GM19023 (cell line): ENCODE data around the gene C3orf20.

Experiments used
- ATAC-seq: cut with Tn5 transposase; IDR thresholded peaks from one replicate; pipeline ENCODE4 v1.9.1; 2021; ENCODE audit warnings: mild to moderate bottlenecking, moderate library complexity; ENCODE audit not compliant: unreplicated experiment

Gene C3orf20

DNA sequence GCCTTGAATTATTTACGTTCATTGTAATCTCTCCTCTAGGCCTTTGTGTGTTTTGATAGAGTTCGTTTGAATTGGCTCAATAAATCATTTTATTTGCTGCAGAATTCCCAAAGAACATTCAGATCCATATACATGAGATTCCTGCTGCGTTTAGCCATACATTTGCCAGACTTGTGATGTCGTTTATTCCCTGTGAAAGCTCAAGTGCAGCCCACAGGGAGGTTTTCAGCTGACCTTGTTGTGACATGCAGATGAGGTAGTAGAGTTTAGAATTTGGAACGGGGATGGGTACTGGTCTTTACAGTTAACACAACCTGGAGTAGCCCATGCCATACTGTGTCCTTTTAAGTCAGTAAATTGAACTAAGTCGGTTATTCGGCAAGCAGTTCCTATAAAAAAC lies at the start of gene C3orf20:
C3orf20 (plus strand) TSS at position 301 of the 400 bp plus-strand sequence. CDS start 7,573 bp downstream, outside the sequence.
- no peak for ATAC-seq

DNA sequence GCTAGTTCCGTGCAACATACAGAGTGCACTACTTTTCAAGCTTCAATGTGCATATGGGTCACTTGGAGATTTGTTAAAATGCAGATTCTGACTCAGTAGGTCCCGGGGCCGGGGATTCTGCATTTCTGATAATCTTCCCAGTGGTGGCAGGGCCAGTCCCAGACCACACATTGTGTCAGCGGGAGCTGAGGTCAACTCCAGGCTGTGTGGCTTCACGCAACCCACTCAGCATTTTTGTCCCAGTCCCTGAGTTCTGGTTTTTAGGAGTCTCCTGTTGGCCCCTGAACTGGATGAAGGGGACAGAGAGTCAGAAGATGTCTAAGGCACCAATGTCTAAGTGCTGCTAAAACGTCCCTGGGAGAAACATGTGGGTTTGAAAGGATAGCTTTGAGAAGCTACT lies 49.5 kb upstream of the C3orf20 start:
- ATAC-seq, result no peak

DNA sequence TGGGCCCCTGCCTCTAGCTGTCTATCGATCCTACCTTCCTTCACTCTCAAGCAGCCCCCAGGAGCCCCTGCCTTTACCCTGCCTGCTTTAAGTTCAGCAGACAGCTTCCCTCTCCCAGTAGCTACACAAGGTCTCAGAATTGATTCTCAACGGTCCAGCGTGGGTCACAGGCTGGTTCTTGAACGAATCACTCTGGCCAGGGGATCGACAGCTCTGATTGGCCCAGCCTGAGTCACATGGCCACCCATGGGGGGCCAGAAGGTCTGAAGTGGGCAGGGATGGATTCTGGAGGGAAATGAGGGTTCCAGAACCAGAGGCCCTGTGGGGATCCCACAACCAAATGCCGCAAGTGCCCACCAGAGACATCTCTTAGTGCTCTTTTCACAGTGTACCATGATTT lies 47.1 kb upstream of the C3orf20 start:
- no peak for ATAC-seq

DNA sequence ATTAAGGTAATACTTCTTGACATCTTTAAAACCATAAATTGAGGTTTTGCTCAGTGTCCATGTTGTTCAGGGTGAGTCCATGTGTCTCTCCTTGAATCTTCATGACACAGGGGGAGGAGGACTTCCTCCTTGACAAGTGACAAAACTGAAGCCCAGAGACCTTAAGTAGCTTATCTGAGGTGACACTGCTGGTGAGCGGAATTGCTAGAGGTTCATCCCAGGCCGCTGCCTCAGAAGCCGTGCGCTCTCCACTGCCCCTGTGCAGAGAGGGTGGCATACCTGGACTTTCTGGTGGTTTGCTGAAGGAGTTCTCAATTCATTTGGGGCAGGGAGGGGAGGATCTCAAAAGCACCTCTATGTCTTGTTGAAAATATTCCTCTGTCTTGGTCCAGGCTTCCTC lies 46.5 kb upstream of the C3orf20 start:
- no peak for ATAC-seq

DNA sequence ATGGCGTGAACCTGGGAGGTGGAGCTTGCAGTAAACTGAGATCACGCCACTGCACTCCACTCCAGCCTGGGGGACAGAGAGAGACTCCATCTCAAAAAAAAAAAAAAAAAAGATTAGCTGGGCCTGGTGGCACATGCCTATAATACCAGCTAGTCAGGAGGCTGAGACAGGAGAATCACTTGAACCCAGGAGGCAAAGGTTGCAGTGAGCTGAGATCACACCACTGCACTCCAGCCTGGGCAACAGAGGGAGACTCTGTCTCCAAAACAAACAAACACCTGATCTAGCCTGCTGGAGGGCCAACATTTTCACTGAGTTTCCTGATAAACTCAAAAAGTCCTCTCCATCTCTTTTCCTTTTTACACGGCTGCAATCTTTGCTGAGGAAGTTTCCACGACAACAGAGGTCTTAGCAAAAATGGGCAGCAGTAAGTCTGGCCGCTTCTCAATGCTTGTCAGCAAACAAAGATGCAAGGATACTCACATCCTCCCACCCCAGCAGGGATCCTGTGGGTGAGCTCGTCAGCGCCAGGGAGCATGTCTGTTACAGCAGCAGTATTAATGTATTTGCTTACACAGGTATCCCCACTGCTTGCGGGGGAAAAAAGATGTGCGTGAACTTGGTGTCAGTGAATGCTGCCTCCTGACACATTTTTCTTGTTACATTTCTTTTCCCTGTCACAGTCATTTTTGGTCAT lies 44.4 kb upstream of the C3orf20 start:
- no peak for ATAC-seq

DNA sequence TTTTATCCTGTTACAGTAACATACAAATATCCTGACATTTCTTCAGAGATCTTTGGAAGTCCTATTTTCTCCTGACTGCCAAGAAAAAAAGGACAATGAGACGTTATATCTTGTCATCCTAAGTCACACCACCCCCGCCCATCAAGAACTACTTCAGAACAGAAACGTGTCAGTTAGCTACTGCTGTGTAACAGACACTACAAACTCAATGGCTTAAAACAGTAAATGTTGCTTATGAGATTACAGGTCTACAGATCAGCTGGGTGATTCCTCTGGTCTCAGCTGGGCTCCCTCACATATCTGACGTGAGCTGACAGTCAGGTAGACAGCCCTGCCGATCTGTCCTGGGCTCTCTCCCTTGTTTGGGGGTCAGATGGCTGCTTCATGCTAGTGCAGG lies 43.8 kb upstream of the C3orf20 start:
- ATAC-seq, result no peak

DNA sequence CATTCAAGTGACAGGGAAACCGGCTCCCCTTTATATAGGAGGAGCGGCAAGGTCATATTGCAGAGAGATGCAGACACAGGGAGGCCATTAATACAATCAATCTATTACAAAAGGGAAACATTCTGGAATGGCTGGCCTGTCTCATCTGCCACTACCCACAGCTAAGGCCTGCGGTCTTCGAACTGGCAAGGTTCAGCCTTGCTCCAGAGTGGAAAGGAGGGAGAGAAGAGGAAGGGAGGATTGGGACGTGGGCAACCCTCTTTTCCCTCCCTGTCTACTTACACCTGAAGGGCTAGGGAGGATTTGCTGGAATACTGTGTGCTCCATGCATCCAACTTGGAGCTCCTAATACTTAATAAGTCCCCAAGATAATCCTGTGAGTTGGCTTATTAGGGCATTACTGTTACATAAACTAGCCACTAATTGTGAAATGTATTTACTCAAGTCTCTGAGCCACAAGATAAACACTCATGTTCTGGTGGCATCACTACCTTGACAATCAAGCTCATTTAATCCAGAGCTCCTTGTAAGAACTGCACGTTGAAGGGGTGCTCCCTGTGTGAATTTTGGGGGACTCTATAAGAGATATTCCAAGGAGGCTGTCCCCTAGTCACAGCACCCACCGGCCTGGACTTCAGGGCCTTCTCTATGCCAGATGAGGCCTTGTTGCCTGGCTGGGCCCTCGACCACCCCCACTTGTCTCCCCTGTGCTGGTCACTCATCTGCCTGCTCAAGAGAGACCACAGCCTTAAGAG lies 43.1 kb upstream of the C3orf20 start:
- ATAC-seq, result no peak

DNA sequence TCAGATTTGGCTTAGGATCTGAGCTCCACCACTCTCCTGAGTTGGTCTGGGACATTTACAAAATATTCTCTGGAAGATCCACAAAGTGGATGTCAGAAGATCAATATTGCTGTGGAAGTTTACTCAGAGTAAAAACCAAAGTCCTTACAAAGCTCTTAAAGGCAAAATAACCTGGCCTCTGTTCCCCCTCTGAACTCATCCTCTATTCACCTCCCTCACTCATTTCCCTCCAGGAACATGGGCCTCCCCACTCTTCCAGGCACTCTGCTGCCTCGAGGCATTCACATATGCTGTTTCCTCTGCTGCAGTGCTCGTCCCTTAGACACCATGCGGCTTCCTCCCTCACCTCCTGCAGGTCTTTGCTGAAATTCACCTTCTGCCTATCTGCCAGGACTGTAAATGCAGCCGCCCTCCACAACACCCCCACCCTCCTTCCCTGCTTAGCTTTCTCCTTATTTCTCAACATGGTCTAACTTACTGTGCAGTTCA lies 42.5 kb upstream of the C3orf20 start:
- ATAC-seq, result no peak

DNA sequence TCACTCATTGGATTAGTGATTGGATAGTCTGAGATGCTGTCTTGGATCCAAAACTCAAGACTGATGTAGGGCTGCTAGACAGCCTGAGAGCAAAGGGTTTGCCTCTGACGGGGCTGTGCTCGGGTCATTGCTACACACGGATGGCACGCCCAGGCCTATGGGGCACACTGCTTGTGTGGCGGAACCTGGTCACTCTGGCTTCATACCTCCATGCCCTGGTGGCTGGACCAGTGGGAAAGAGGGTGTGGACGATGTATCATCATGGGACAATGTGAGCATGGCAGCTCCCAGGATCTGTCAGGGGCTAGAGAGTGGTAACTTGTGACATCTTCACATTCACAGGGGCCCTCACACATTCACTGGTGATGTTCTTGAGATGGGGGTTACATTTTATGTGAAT lies 41.5 kb upstream of the C3orf20 start:
- ATAC-seq, result no peak

DNA sequence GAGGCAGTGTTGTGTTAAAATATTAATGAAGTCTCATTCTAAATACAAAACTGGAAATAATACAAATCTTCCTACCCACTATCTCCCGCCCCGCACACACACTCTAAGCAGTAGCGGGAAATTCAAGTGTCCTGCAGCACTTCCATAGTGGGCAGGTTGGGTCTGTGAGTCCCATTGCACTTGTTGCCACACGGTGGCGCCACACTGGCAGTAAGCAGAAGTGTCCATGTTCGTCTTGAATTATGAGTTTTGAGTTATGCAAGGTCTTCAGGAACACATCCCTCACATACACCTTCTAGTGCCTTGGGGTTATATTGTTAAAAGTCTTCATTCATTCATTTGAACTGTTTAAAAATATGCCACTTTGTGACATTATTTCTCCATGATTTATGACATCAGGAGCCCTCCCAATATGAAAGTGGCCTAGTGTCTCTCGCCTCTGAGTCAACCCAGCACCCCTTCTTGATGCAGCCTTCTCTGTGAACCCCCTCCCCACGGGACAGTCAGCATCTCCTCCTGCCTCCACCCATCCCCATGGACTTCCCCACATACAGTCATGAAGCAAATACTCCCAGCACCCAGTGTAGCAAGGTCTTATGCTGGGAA lies 41.0 kb upstream of the C3orf20 start:
- ATAC-seq, result no peak

DNA sequence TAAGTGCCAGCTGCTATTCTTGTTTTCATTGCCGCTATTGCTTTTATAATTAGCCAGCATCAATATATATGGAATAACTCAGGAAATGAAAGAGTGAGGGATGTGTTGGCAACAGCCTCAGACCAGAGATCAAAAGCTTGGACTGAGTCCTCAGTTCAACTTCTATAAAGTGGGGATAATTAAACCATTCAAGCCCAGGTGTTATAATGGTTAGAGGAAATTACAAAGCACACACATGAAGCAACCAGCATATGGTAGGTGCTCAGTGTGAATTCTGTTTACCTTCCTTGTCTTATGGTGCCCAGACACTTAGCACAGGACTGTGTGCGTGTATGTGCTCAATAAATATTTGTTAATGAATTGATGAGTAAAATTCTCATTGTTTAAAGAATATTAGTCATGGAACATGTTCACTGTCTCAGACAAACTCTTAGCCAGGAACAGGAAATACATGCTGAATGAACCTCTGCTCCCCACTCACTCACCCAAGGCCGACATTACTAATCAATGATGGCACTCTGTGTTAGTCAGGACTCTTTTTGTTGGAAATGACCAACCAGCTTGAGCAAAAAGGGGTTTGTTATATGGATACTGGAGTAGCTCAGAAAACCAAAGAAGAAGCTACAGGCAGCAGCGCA lies 40.1 kb upstream of the C3orf20 start:
- no peak for ATAC-seq

DNA sequence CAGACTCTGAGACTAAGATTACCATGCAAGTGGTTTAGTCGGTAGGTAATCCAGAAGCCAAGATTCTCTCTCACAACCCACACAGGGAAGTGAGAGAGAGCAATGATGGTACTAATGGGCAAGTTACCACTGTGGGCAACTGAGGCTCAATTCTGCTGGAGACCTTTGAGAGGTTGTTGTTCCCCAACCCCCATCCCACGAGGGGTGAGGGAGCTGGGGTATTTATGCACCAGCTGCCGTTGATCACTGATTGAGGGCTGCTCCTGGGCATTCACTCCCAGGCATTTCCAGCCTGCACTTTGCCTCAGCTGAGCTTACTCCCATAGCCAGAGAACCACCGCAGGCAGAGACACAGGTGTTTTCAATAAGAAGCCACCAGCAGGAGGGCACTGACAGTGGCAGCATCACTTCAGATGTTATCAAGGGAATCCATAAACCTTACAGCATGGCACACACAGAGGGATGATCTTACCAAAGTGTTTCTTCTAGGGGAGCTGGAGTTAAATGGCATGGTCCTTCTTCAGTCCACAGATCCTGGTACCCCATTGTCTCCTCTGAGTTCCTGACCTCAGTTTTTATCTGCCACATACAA lies 38.3 kb upstream of the C3orf20 start:
- ATAC-seq, result no peak

DNA sequence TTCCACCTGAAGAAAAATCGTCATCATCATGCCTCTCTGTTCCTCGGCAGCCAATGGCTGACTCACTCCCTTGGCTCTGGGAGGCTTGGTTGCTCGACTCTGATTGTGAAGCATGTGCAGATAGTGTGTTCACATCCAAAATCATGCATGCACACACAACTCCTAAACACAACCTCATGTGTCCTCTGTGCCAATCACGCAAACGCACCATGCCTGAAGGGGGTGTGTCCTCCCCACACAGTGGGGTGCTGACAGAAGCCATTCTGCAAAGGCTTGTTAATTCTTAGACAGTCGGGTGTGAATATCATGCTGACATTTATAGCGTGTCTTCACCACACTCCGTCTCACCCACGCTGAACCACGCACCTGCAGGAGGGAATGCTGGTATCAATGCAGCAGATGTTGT lies 34.8 kb upstream of the C3orf20 start:
- ATAC-seq, result no peak

DNA sequence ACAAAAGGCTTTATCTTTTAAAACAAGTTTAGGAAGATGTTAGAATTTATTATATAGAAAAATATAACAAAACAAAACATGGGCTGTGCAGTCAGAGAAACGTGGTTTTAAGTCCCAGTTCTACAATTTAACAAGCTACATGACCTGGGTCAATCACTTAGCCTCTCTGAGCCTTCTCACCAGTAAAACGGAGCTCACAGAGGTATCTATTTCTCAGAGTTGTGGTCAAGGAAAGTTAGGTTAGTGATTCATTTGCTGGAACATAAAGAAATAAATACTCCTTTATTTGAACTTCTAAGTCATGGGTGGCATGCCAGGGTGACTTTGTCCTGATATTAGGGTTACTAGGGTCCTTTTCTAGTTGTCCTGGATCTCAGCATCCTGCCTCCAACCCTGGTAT lies 34.2 kb upstream of the C3orf20 start:
- ATAC-seq, result no peak

DNA sequence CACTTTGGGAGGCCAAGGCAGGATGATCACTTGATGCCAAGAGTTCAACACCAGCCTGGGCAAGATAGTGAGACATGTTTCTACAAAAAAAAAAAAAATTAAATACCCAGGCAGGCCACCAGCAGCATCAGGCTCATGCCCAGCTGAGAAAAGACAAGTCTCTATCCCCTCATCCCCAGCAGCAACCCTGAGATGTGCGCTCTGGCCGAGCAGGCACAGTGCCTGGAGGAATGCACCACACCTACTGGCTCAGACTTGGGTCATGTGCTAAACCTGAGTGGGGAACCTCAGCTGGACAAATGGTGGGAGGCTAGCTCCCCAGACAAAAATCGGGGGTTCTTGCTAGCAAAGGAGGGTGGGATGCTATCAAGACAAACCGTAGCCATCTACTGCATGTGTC lies 33.6 kb upstream of the C3orf20 start:
- ATAC-seq, result no peak

DNA sequence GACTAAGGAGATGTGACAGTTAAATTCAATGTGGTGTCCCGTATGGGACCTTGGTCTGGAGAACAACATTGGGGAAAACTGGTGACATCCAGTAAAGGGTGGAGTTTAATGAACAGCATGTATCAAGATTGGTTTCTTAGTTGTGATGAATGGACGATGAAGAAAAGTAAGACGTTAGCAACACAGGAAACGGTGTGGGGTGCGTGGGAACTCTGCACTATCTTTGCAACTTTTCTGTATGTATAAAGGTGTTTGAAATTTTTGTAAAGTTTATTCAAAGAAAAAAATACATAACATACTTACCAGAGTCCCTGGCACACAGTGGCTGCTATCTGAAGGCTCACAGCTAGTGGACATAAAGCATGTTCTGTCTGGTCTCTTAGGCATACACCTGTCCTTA lies 29.5 kb upstream of the C3orf20 start:
- no peak for ATAC-seq

DNA sequence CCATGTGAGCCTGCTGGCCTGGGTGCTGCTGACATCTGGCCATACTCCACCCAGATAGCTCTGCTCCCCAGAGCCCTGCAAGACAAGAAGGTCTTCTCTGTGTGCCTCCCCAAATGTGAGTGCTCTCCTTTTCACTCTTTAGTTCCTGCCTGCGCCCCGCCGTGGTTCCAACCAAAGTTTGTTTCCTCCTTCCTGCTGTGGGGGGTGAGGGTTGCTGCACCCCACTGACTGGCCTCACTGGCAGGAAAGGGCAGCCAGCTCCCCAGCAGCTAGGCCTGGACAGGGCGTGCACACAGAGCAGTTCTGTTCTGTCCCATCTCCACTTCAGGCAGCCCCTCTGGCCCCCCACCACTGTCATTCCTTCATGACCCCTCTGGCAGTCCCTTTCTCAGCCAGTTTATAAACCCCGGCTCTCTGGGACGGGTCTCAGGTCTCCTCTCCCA lies 28.8 kb upstream of the C3orf20 start:
- no peak for ATAC-seq

DNA sequence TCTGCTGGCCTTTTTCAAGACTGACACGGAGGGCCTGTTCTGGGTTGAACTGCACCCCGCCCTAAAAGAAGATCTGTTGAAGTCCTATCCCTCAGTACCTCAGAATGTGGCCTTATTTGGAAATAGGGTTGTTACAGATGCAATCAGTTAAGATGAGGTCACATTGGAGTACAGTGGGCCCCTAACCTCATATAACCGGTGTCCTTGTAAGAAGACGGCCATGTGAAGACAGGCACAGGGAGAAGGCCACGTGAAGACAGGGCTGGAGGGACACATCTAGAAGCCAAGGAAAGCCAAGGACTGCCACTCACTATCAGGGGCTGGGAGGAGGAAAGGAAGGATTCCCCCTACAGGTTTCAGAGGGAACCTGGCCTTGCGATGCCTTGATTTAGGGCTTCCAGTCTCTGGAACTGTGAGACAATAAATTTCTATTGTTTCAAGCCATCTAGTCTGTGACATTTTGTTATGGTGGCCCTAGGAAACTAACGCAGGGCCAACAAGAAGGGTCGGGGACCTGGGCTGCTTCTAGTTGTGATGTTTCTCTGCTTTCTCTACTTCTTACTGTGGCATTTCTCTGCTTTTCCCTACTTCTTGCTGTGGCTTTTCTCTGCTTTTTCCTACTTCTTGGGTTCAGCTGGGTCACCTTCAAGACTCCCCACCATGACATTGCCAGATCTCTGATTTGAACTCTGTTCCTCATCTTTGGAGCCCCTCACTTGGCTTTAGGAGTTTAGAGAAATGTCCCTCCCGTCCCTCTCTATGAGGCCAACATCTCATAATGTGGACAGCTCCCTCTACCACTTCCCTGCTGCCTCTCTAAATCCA lies 28.1 kb upstream of the C3orf20 start:
- ATAC-seq, result no peak

DNA sequence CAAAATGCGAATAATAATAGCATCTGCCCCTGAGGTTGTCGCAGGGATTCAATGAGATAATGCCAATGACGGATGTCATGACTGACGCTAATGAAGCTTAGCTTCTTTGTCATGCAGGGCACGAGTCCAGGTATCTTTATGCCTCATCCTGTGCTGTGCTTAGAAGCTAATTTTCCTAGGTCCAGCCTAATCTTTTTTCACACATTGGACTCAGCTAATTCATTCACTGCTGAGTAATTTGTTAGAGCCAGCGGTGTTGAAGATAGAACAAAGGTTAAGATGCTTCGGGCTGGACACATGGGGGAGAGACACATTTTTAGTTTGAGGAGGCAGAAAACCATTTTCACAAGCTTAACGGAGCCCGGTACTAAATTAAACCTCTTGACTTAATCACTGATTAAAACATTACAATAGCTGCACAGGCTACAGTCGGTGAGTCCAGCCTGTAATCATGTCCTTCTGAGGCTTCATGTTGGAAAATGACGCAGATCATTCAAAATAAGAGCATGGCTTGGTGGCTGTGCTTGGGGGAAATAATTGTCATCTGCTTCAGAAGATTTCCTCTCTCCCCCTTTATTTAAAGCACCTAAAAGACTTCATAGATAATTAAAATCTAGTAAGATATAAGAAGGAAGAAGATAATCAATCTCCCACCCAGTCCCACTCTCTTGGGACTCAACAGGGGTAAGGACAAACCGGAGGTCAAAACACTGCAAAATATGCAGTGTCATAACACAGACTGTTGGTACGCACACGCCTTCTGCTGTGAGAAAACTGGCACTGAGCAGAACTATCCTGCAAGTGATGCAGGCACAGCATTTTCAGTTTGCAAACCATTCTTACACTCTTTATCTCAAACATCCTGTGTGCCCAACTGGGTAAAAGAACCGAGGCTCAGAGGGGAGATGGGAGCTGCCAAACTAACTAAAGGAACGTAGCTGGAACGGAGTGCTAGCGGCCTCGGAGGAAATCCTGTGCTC lies 26.7 kb upstream of the C3orf20 start:
- no peak for ATAC-seq
